Sigmoid colon (tissue), 7 donors: Measurements from ENCODE around the gene NR2C1. TPM values are rescaled to one million over a fixed set of nuclear protein-coding genes. Genes with fewer than 3 reads are reported as not detected.
"Not testable (repeated sequence)": the region's sequence is repeated elsewhere in the genome, so short reads cannot be mapped to it uniquely, and the experiment has no call there.

ENCODE experiments used
- DNase-seq: peaks from one replicate; pipeline ENCODE4 v3.0.0-alpha.2; 2019
- H3K27ac ChIP-seq, 4 donors: fragments of 200-600 bp; sonication (generic); one replicate each; pipeline ENCODE4 v1.5.1; 2016 to 2019; ENCODE audit warnings: mild to moderate bottlenecking in 1 of 4
- H3K27me3 ChIP-seq, 3 donors: fragments of 200-600 bp; sonication (generic); one replicate each; pipeline ENCODE4 v1.5.1; 2019; ENCODE audit warnings: mild to moderate bottlenecking in 1 of 3
- H3K36me3 ChIP-seq, 4 donors: fragments of 200-600 bp; sonication (generic); one replicate each; pipeline ENCODE4 v1.5.1; 2016 to 2019
- H3K4me1 ChIP-seq, 4 donors: fragments of 200-600 bp; sonication (generic); one replicate each; pipeline ENCODE4 v1.5.1; 2017 to 2019
- H3K4me3 ChIP-seq, 4 donors: fragments of 200-600 bp; sonication (generic); one replicate each; pipeline ENCODE4 v1.5.1; 2017 to 2019; ENCODE audit warnings: mild to moderate bottlenecking in 2 of 4, moderate library complexity in 1 of 4
- H3K9me3 ChIP-seq, 4 donors: fragments of 200-600 bp in 3 of 4; sonication (generic) in 3 of 4; one replicate each; pipeline versions ENCODE4 v1.5.1 to v1.6.1; 2013 to 2019
- EP300 ChIP-seq, 4 donors: sonication (generic); formaldehyde crosslinking; IDR thresholded peaks; one replicate each; pipeline ENCODE4 v1.6.1; 2017; ENCODE audit warnings: antibody characterized with exemption in 4 of 4
- POLR2A ChIP-seq, 2 donors: fragments of 450-650 bp; IDR thresholded peaks; one replicate each; pipeline ENCODE4 v1.6.1; 2016; ENCODE audit warnings: antibody characterized with exemption in 2 of 2, mild to moderate bottlenecking in 2 of 2, moderate library complexity in 2 of 2
- POLR2AphosphoS5 ChIP-seq, 4 donors: sonication (generic); formaldehyde crosslinking; IDR thresholded peaks; one replicate each; pipeline ENCODE4 v1.6.1; 2017; ENCODE audit warnings: antibody characterized with exemption in 4 of 4
- WGBS, 2 donors: extraction: QIAGEN DNeasy Blood & Tissue Kit; methylation state at CpG; one replicate each; pipeline ENCODE4 v1.1.7; 2013; 5-methylcytosine and 5-hydroxymethylcytosine counted together
- intact Hi-C: fragments of 100-400 bp; cut with DNase I; formaldehyde crosslinking; loops from one replicate; pipeline ENCODE4 v1.15.1; 2023
- polyA plus RNA-seq, 3 donors: library from polyadenylated mRNA; stranded (reverse); fragments of 200-250 nt; gene quantifications; one replicate each; pipeline ENCODE4 v1.2.3, GENCODE V29; 2013
- total RNA-seq, 4 donors: library from RNA; depleted of rRNA; stranded (reverse); fragments of >200 nt; gene quantifications; one replicate each; pipeline ENCODE4 v1.1.0, GENCODE V29; 2016
- TF ChIP-seq, protein P1 (sequence below), 4 experiments: fragments of 450-650 bp in 3 of 4; fragments of 200-600 bp in 1 of 4; IDR thresholded peaks; one replicate each; pipeline ENCODE4 v1.5.1; 2016 to 2019; ENCODE audit warnings: antibody characterized with exemption in 4 of 4, mild to moderate bottlenecking in 3 of 4, moderate library complexity in 2 of 4
- donor health status: healthy with polysubstance abuse.
- donor health status: Bipolar disorder and iron deficiency.
- donor health status: healthy.

NR2C1 gene
- total and polyA plus RNA-seq, 7 donors = 7.8 to 78.1 (median 28.8) TPM

DNA sequence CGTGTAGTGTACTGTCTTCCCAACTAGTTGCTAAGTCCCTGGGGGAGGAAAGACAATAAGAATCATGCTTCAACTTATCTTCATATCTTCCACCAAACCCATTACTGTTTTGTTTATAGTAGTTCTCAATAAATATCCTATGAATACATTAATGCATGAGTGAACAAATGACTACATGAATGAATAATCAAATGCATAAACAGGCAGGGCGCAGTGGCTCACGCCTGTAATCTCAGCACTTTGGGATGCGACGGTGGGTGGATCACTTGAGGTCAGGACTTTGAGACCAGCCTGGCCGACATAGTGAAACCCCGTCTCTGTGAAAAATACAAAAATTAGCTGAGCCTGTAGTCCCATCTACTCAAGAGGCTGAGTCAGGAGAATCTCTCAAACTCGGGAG lies 32.1 kb upstream of the NR2C1 start:
- 93% methylated on average over 8 of the region's 8 CpGs for WGBS, 2 donors
- TF ChIP-seq, protein P1, sequence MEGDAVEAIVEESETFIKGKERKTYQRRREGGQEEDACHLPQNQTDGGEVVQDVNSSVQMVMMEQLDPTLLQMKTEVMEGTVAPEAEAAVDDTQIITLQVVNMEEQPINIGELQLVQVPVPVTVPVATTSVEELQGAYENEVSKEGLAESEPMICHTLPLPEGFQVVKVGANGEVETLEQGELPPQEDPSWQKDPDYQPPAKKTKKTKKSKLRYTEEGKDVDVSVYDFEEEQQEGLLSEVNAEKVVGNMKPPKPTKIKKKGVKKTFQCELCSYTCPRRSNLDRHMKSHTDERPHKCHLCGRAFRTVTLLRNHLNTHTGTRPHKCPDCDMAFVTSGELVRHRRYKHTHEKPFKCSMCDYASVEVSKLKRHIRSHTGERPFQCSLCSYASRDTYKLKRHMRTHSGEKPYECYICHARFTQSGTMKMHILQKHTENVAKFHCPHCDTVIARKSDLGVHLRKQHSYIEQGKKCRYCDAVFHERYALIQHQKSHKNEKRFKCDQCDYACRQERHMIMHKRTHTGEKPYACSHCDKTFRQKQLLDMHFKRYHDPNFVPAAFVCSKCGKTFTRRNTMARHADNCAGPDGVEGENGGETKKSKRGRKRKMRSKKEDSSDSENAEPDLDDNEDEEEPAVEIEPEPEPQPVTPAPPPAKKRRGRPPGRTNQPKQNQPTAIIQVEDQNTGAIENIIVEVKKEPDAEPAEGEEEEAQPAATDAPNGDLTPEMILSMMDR (IDR thresholded peaks at IDR 0.05) = no peak
- TF ChIP-seq POLR2A (IDR thresholded peaks at IDR 0.05) (no peak), POLR2AphosphoS5 (IDR thresholded peaks at IDR 0.05) (no peak), EP300 (IDR thresholded peaks at IDR 0.05) (no peak)
- Histone ChIP-seq H3K27ac (no peak overlapping the region), H3K4me3 (no peak overlapping the region), H3K27me3 (no peaks in the 10 kb centered on the region), H3K36me3 (peaks cover 0 to 55% (median 6%) of the 10 kb centered on the region in 4 donors), H3K9me3 (no peaks in the 10 kb centered on the region), H3K4me1 (no peaks in the 10 kb centered on the region)
- intact Hi-C loops = no loop called here
- DNase-seq = no peak

DNA sequence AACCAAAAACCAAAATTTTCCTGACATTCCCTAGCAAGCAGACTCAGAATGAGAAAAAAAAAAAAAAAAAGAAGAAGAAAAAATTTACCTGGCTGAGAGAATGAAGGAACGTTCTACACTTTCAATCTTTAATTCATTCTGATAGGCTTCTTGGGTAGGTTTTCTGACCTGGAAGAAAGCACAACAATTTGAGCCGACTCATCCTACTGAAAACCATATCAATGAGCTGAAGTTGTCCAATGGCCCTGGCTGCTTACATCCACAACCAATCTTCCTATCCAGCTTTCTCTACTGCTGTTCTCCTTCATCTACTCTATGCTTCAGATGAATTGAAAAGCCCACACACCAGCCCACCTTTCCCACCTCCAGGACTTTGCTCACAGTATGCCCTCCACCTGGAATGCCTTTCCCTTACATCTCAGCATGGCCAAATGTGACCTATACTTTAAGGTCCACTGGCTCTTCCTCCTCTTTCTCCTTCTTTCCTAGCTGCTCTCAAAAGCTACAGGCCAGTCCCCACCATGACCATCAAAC lies 31.6 kb upstream of the NR2C1 start:
- no peak for TF ChIP-seq EP300 (IDR thresholded peaks at IDR 0.05)
- TF ChIP-seq POLR2A (IDR thresholded peaks at IDR 0.05) = no peak
- TF ChIP-seq, protein P1 (IDR thresholded peaks at IDR 0.05) = no peak
- TF ChIP-seq POLR2AphosphoS5 (IDR thresholded peaks at IDR 0.05) = no peak
- no peaks in the 10 kb centered on the region for H3K9me3 ChIP-seq
- no peaks in the 10 kb centered on the region for H3K27me3 ChIP-seq
- H3K36me3 ChIP-seq = peaks cover 0 to 56% (median 6%) of the 10 kb centered on the region in 4 donors
- no peak for DNase-seq
- 96 to 97% methylated on average over 2 of the region's 2 CpGs for WGBS, 2 donors
- H3K27ac ChIP-seq = no peak overlapping the region
- H3K4me1 ChIP-seq = no peaks in the 10 kb centered on the region
- H3K4me3 ChIP-seq = no peak overlapping the region
- intact Hi-C loops = no loop called here

DNA sequence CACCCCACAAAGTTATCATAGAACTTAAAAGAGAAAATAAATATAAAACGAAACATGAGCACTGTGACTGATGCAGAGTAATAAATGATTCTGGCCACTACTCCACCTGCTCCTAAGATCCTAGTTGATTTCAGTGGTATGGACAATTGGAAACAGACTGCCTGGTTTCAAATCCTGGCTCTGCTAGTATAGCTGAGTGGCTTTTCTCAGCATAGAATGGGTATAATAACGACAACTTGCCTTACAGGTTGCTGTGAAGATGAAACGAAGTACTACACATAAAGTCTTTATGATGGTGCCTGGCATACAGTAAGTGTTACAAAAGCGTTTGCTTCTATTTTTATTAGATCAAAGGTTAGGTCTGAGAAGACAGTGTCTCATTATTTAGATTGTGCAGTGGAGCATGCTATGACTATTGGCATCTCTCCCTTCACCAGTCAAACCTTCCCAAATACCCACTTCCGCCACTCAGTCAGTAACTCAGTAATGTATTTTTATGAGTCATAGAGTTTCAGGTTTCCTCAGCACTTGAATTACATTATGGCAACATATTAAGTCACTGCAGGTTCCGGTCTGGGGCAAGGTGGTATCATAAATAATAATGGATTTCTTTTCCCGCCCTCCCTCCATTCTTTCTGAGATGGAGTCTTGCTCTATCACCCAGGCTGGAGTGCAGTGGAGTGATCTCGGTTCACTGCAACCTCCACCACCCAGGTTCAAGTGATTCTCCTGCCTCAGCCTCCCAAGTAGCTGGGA lies 29.7 kb upstream of the NR2C1 start:
- Histone ChIP-seq H3K27me3 (no peaks in the 10 kb centered on the region), H3K4me1 (peaks cover 0 to 5% (median under 1%) of the 10 kb centered on the region in 4 donors), H3K27ac (peak overlapping the region in 3 of 4 donors; percentile 29 to 60 (median 34)), H3K4me3 (no peak overlapping the region), H3K9me3 (no peaks in the 10 kb centered on the region), H3K36me3 (peaks cover 0 to 57% (median 6%) of the 10 kb centered on the region in 4 donors)
- intact Hi-C loops = no loop called here
- 12 to 54% methylated on average over 8 of the region's 8 CpGs for WGBS, 2 donors
- no peak for DNase-seq
- TF ChIP-seq, protein P1 (IDR thresholded peaks at IDR 0.05) = no peak
- peak in 1 of 4 donors; percentile 19 for TF ChIP-seq POLR2AphosphoS5 (IDR thresholded peaks at IDR 0.05)

DNA sequence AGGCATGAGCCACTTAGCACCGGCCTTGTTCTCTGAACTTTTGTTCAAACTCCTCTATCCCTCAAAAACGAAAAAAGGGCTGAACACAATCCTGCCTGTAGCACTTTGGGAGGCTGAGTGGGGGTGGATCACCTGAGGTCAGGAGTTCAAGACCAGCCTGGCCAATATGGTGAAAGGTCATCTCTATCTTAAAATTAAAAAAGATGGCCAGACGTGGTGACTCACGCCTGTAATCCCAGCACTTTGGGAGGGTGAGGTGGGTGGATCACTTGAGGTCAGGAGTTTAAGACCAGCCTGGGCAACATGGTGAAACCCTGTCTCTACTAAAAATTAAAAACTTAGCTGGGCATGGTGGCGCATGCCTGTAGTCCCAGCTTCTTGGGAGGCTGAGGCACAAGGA lies 28.5 kb upstream of the NR2C1 start:
- 80 to 91% methylated on average over 5 of the region's 5 CpGs for WGBS, 2 donors
- H3K27ac ChIP-seq, H3K27me3 ChIP-seq, H3K9me3 ChIP-seq, H3K4me3 ChIP-seq, DNase-seq, intact Hi-C loops: not testable (repeated sequence)
- Histone ChIP-seq H3K4me1 (peaks cover 0 to 16% (median 6%) of the 10 kb centered on the region in 4 donors), H3K36me3 (peaks cover 0 to 46% (median 5%) of the 10 kb centered on the region in 4 donors)

DNA sequence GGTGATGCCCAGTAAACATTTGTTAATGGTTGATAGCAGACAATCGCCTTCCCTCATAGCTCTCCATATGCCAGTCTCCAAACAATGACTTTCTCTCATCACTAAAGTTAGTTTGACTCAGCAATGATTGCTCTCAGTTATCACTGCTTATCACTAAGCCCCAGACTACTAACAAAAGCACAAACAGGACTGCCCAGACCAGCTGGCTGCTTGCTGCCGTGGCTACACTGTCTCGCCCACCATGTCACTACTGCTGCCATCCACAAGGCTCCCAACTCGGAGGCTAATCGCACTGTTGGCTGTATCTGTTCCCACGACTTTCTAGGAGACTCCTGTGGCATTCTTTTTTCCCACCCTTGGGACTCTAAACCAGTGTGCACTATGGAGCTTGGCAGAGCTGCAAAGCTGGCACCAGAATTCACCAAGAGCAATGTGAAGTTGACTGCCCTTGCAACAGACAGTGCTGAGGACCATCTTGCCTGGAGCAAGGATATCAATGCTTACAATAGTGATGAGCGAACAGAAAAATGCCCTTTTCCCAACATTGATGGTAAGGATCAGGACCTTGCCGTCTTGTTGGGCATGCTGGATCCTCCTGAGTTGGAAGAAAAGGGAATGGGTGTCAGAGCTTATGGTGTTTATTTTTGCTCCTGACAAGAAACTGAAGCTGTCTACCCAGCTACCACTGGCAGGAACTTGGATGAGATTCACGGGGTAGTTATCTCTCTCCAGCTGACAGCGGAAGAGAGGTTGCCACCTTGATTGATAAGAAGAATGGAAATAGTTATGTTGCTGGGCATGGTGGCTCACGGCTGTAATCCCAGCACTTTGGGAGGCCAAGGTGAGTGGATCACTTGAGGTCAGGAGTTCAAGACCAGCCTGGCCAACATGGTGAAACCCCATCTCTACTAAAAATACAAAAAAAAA lies 27.1 kb upstream of the NR2C1 start:
- H3K4me3 ChIP-seq = no peak overlapping the region
- H3K27me3 ChIP-seq = no peaks in the 10 kb centered on the region
- H3K4me1 ChIP-seq = peaks cover 0 to 24% (median 15%) of the 10 kb centered on the region in 4 donors
- H3K9me3 ChIP-seq = no peaks in the 10 kb centered on the region
- no peak overlapping the region for H3K27ac ChIP-seq
- TF ChIP-seq POLR2AphosphoS5 (IDR thresholded peaks at IDR 0.05) (no peak), EP300 (IDR thresholded peaks at IDR 0.05) (no peak), POLR2A (IDR thresholded peaks at IDR 0.05) (no peak)
- TF ChIP-seq, protein P1 (IDR thresholded peaks at IDR 0.05) = no peak
- intact Hi-C loops = no loop called here
- DNase-seq = no peak
- 65 to 87% methylated on average over 11 of the region's 11 CpGs for WGBS, 2 donors
- H3K36me3 ChIP-seq = peaks cover 0 to 43% (median 5%) of the 10 kb centered on the region in 4 donors
